Measurements from ENCODE around the gene SPEN.

Gene SPEN

GRCh38 chr1:15916417-15916816 lies 68.9 kb downstream of the SPEN start:
- no peak overlapping the region for H3K4me3 ChIP-seq (ENCODE audit: low read depth, low read length, poor library complexity, severe bottlenecking)
- H3K79me2 ChIP-seq (ENCODE audit: insufficient read depth, low read length) = peaks cover 12% of the 10 kb centered on the region; the same call in 1 of the 2 replicates
- H3K27ac ChIP-seq (ENCODE audit: low read depth, low read length, poor library complexity, severe bottlenecking) = peak overlapping the region; percentile 43
- peaks cover 93% of the 10 kb centered on the region for H3K36me3 ChIP-seq (ENCODE audit: insufficient read depth, low read length)
- peaks cover 16% of the 10 kb centered on the region for H3K4me1 ChIP-seq (ENCODE audit: insufficient read depth, low read length, severe bottlenecking)
- no peak overlapping the region for H3K9ac ChIP-seq (ENCODE audit: low read length)
- no peaks in the 10 kb centered on the region for H3F3A ChIP-seq (ENCODE audit: insufficient read depth, low read length)
- no peak overlapping the region for H3K4me2 ChIP-seq (ENCODE audit: low read length)
- no peaks in the 10 kb centered on the region for H3K27me3 ChIP-seq (ENCODE audit: insufficient read depth, low read length)
- peaks cover 2% of the 10 kb centered on the region; the same call in 1 of the 2 replicates for H4K20me1 ChIP-seq (ENCODE audit: insufficient read depth, low read length)
- no peaks in the 10 kb centered on the region for H3K9me3 ChIP-seq (ENCODE audit: low read length)
- H2AFZ ChIP-seq (ENCODE audit: low read length) = no peak overlapping the region
- TF ChIP-seq, protein P1, sequence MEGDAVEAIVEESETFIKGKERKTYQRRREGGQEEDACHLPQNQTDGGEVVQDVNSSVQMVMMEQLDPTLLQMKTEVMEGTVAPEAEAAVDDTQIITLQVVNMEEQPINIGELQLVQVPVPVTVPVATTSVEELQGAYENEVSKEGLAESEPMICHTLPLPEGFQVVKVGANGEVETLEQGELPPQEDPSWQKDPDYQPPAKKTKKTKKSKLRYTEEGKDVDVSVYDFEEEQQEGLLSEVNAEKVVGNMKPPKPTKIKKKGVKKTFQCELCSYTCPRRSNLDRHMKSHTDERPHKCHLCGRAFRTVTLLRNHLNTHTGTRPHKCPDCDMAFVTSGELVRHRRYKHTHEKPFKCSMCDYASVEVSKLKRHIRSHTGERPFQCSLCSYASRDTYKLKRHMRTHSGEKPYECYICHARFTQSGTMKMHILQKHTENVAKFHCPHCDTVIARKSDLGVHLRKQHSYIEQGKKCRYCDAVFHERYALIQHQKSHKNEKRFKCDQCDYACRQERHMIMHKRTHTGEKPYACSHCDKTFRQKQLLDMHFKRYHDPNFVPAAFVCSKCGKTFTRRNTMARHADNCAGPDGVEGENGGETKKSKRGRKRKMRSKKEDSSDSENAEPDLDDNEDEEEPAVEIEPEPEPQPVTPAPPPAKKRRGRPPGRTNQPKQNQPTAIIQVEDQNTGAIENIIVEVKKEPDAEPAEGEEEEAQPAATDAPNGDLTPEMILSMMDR (IDR thresholded peaks at IDR 0.05; ENCODE audit: low read length) = no peak
- TF ChIP-seq EZH2 (IDR thresholded peaks at IDR 0.05; ENCODE audit: borderline replicate concordance, low read length) = no peak
- H3K9me2 ChIP-seq (ENCODE audit: low read depth, low read length) = no peaks in the 10 kb centered on the region

DNA sequence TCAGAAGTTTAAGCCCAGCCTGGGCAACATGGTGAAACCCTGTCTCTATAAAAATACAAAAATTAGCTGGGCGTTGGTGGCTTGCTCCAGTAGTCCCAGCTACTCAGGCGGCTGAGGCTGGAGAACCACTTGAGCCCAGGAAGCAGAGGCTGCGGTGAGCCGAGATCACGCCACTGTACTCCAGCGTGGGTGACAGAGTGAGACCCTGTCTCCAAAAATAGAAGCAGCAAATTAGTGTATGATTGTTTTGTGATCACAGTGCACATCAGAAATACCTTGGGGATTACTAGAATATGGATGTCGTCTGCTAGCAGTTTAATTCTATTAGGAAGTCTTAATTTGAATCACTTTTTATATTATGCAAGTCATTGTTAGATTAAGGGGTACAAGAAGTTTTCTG lies 69.4 kb downstream of the SPEN start:
- TF ChIP-seq, protein P1 (IDR thresholded peaks at IDR 0.05; ENCODE audit: low read length) = no peak
- TF ChIP-seq EZH2 (IDR thresholded peaks at IDR 0.05; ENCODE audit: borderline replicate concordance, low read length) = no peak
- H3K4me2 ChIP-seq (ENCODE audit: low read length) = no peak overlapping the region
- peaks cover 93% of the 10 kb centered on the region for H3K36me3 ChIP-seq (ENCODE audit: insufficient read depth, low read length)
- H4K20me1 ChIP-seq (ENCODE audit: insufficient read depth, low read length) = peaks cover 2% of the 10 kb centered on the region; the same call in 1 of the 2 replicates
- no peaks in the 10 kb centered on the region for H3K27me3 ChIP-seq (ENCODE audit: insufficient read depth, low read length)
- no peaks in the 10 kb centered on the region for H3K9me3 ChIP-seq (ENCODE audit: low read length)
- no peak overlapping the region for H2AFZ ChIP-seq (ENCODE audit: low read length)
- peak overlapping the region; percentile 43 for H3K27ac ChIP-seq (ENCODE audit: low read depth, low read length, poor library complexity, severe bottlenecking)
- no peak overlapping the region for H3K4me3 ChIP-seq (ENCODE audit: low read depth, low read length, poor library complexity, severe bottlenecking)
- H3K79me2 ChIP-seq (ENCODE audit: insufficient read depth, low read length) = peaks cover 11% of the 10 kb centered on the region; the same call in 1 of the 2 replicates
- peaks cover 16% of the 10 kb centered on the region for H3K4me1 ChIP-seq (ENCODE audit: insufficient read depth, low read length, severe bottlenecking)
- H3F3A ChIP-seq (ENCODE audit: insufficient read depth, low read length) = no peaks in the 10 kb centered on the region
- H3K9me2 ChIP-seq (ENCODE audit: low read depth, low read length) = no peaks in the 10 kb centered on the region
- H3K9ac ChIP-seq (ENCODE audit: low read length) = no peak overlapping the region

GRCh38 chr1:15918962-15919715 lies 71.6 kb downstream of the SPEN start:
- H3K36me3 ChIP-seq (ENCODE audit: insufficient read depth, low read length) = peaks cover 93% of the 10 kb centered on the region
- no peaks in the 10 kb centered on the region for H3K9me3 ChIP-seq (ENCODE audit: low read length)
- TF ChIP-seq, protein P1 (IDR thresholded peaks at IDR 0.05; ENCODE audit: low read length) = no peak
- no peak for TF ChIP-seq EZH2 (IDR thresholded peaks at IDR 0.05; ENCODE audit: borderline replicate concordance, low read length)
- no peak overlapping the region for H3K9ac ChIP-seq (ENCODE audit: low read length)
- no peaks in the 10 kb centered on the region for H3K9me2 ChIP-seq (ENCODE audit: low read depth, low read length)
- H3K4me3 ChIP-seq (ENCODE audit: low read depth, low read length, poor library complexity, severe bottlenecking) = no peak overlapping the region
- no peak overlapping the region for H3K4me2 ChIP-seq (ENCODE audit: low read length)
- H3K79me2 ChIP-seq (ENCODE audit: insufficient read depth, low read length) = peaks cover 7% of the 10 kb centered on the region; the same call in 1 of the 2 replicates
- peaks cover 2% of the 10 kb centered on the region; the same call in 1 of the 2 replicates for H4K20me1 ChIP-seq (ENCODE audit: insufficient read depth, low read length)
- H3K27ac ChIP-seq (ENCODE audit: low read depth, low read length, poor library complexity, severe bottlenecking) = no peak overlapping the region
- 0 out of 2 replicates have a peak, but pooled peaks cover 2% of the 10 kb centered on the region for H3F3A ChIP-seq (ENCODE audit: insufficient read depth, low read length)
- H2AFZ ChIP-seq (ENCODE audit: low read length) = no peak overlapping the region
- H3K27me3 ChIP-seq (ENCODE audit: insufficient read depth, low read length) = no peaks in the 10 kb centered on the region
- peaks cover 16% of the 10 kb centered on the region for H3K4me1 ChIP-seq (ENCODE audit: insufficient read depth, low read length, severe bottlenecking)
